ENCODE data around the gene ATXN10. TPM values are rescaled to one million over a fixed set of nuclear protein-coding genes. Genes with fewer than 3 reads are reported as not detected.

The ATXN10 gene
- total and polyA plus RNA-seq, 10 of the 15 experiments (the other 5 are each of a cell fraction or from before 2014, with no cell fraction given), result 29.2 to 249 (median 146) TPM

DNA sequence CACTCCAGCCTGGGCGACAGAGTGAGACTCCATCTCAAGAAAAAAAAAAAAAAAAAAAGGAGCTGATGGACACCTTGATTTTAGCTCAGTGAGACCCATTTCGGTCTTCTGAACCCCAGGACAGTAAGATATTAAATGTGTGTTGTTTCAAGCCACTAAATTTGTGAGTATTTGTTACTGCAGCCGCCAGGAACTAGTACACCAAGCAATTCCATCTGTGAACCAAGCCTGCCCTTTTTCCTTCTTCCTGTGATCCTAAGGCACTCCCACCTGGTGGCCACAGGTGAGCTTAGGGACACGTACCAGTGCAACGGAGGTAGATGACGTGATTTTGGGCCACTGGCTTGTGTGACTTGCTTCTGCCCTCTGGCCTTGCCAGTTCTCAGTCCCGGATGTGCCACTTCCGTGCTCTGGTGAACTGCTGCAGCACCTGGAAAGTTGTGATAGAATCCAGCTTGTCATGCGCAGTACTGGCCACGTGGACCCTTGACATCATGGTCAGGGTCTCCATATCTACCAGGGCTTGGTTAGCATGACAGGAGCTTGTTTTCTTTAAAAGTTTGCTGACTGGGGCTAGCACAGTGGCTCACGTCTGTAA, 19.6 kb upstream of the ATXN10 start (continued):
- TF ChIP-seq, protein P1, sequence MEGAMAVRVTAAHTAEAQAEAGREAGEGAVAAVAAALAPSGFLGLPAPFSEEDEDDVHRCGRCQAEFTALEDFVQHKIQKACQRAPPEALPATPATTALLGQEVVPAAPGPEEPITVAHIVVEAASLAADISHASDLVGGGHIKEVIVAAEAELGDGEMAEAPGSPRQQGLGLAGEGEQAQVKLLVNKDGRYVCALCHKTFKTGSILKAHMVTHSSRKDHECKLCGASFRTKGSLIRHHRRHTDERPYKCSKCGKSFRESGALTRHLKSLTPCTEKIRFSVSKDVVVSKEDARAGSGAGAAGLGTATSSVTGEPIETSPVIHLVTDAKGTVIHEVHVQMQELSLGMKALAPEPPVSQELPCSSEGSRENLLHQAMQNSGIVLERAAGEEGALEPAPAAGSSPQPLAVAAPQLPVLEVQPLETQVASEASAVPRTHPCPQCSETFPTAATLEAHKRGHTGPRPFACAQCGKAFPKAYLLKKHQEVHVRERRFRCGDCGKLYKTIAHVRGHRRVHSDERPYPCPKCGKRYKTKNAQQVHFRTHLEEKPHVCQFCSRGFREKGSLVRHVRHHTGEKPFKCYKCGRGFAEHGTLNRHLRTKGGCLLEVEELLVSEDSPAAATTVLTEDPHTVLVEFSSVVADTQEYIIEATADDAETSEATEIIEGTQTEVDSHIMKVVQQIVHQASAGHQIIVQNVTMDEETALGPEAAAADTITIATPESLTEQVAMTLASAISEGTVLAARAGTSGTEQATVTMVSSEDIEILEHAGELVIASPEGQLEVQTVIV (IDR thresholded peaks at IDR 0.05; ENCODE audit: borderline replicate concordance, partially characterized antibody), result no peak

DNA sequence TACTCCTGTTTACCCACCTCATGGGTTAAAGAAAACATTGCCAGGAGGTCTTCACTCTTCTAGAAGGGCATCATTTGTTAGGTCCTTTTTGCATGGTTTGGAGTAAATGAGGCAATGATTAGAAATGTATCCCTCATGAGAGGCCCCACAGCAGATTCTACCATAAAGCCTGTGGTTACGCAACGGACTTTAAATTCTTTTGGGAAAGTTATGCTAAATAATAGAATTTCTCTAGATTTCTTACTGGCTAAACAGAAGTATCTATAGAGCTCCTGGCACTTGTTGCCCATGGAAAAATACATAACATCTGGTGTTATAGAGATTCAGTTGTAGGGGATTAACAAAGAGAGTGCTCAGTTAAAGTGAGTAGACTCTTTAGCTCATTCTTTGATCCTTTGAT, 15.1 kb upstream of the ATXN10 start:
- Histone ChIP-seq H3K27ac (ENCODE audit: control insufficient read depth, insufficient read depth) (no peak overlapping the region), H3K4me3 (no peak overlapping the region), H3K9ac (ENCODE audit: control insufficient read depth, insufficient read depth, low read length) (no peak overlapping the region), H3K79me2 (ENCODE audit: control insufficient read depth, insufficient read depth, low read length) (no peaks in the 10 kb centered on the region), H3K36me3 (ENCODE audit: control insufficient read depth in 2 of 2, insufficient read depth in 2 of 2, low read length in 1 of 2) (no peaks in the 10 kb centered on the region), H4K20me1 (ENCODE audit: control insufficient read depth, insufficient read depth) (no peaks in the 10 kb centered on the region), H3K27me3 (replicated peaks in 1 of 2; ENCODE audit: control insufficient read depth in 2 of 2, insufficient read depth in 2 of 2, low read length in 1 of 2) (no peaks in the 10 kb centered on the region), H3K4me2 (ENCODE audit: control insufficient read depth, insufficient read depth) (no peak overlapping the region), H3K9me3 (replicated peaks; ENCODE audit: control insufficient read depth, insufficient read depth, low read length) (no peaks in the 10 kb centered on the region), H3K4me1 (ENCODE audit: control insufficient read depth, insufficient read depth, low read length) (no peaks in the 10 kb centered on the region), H2AFZ (ENCODE audit: control insufficient read depth, low read depth, low read length) (no peak overlapping the region)
- CTCF ChIA-PET, result interaction anchor here (0.7 to 2.3 kb wide), 4 partner anchors 9 to 206 kb away, joined by 3 to 5 read pairs (median 3); no protein-coding TSS in a partner anchor
- TF ChIP-seq ZNF384 (IDR thresholded peaks at IDR 0.05; ENCODE audit: borderline replicate concordance, low read depth, low read length) (no peak), RAD51 (IDR thresholded peaks at IDR 0.05) (no peak), IKZF2 (IDR thresholded peaks at IDR 0.05) (no peak), RELA (IDR thresholded peaks at IDR 0.05; ENCODE audit: borderline replicate concordance, partially characterized antibody) (no peak), TCF7 (IDR thresholded peaks at IDR 0.05; ENCODE audit: borderline replicate concordance) (no peak), PAX8 (IDR thresholded peaks at IDR 0.05) (no peak), NFYA (IDR thresholded peaks at IDR 0.05; ENCODE audit: borderline replicate concordance, low read depth, low read length) (no peak), BRCA1 (IDR thresholded peaks at IDR 0.05; ENCODE audit: low read depth, low read length) (no peak), POLR2A (IDR thresholded peaks at IDR 0.05; ENCODE audit: low read depth, low read length) (no peak), BCL11A (IDR thresholded peaks at IDR 0.05; ENCODE audit: low read depth, low read length) (no peak), SMARCA5 (IDR thresholded peaks at IDR 0.05) (no peak), NRF1 (conservative IDR thresholded peaks at IDR 0.05; ENCODE audit: low read depth, low read length) (no peak), SMAD5 (IDR thresholded peaks at IDR 0.05; ENCODE audit: low read depth) (no peak), FOXM1 (IDR thresholded peaks at IDR 0.05; ENCODE audit: low read depth, low read length) (no peak)
- TF ChIP-seq, protein P2, sequence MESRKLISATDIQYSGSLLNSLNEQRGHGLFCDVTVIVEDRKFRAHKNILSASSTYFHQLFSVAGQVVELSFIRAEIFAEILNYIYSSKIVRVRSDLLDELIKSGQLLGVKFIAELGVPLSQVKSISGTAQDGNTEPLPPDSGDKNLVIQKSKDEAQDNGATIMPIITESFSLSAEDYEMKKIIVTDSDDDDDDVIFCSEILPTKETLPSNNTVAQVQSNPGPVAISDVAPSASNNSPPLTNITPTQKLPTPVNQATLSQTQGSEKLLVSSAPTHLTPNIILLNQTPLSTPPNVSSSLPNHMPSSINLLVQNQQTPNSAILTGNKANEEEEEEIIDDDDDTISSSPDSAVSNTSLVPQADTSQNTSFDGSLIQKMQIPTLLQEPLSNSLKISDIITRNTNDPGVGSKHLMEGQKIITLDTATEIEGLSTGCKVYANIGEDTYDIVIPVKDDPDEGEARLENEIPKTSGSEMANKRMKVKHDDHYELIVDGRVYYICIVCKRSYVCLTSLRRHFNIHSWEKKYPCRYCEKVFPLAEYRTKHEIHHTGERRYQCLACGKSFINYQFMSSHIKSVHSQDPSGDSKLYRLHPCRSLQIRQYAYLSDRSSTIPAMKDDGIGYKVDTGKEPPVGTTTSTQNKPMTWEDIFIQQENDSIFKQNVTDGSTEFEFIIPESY (IDR thresholded peaks at IDR 0.05), result no peak
- RAD21 ChIA-PET (ENCODE audit: unreplicated experiment), result no interaction called here
- in situ Hi-C loops (cut with MboI) (no loop called here), intact Hi-C loops (cut with micrococcal nuclease; ENCODE audit: unreplicated experiment) (no loop called here)
- SMC1A ChIA-PET (ENCODE audit: uncharacterized antibody, unreplicated experiment), result interaction anchor here (1.2 kb wide), 1 partner anchor 9 kb away, joined by 3 read pairs; no protein-coding TSS in a partner anchor
- no TSS peak for BruUV-seq (replicated peaks)
- POLR2A ChIA-PET, result no interaction called here
- no peak for FAIRE-seq
- no peak for ATAC-seq
- DNase-seq (ENCODE audit: low read depth, low spot score), result no peak
- WGBS (ENCODE audit: insufficient coverage, insufficient replicate concordance, low lambda C conversion rate, missing lambda C conversion rate), result 100% methylated on average over 2 of the region's 2 CpGs

Data from GM12878 (cell line).